Astrocyte (in vitro differentiated cells and primary cell): Measurements from ENCODE around the gene FAM83C.

Source experiments
- CTCF ChIP-seq: IDR thresholded peaks from 2 replicates; pipeline ENCODE4 v1.5.1; 2011; ENCODE audit warnings: low read depth, mild to moderate bottlenecking, inconsistent platforms, low read length, moderate library complexity; ENCODE audit not compliant: insufficient read depth
- EZH2 ChIP-seq: IDR thresholded peaks from 2 replicates; pipeline ENCODE4 v1.6.1; 2012; ENCODE audit warnings: mild to moderate bottlenecking, low read length, inconsistent platforms; ENCODE audit not compliant: insufficient read depth

GRCh38 chr20:35332540-35333200 is 40.4 kb upstream of the FAM83C start:
- TF ChIP-seq CTCF = no peak
- no peak for TF ChIP-seq EZH2
